HS-27A (cell line): ENCODE measurements around the gene ANAPC10.
A peak's percentile ranks its signal among the peaks of the same experiment; 100 is the strongest.
"Not testable (repeated sequence)": the region's sequence is repeated elsewhere in the genome, so short reads cannot be mapped to it uniquely, and the experiment has no call there.

ENCODE experiments used
- DNase-seq: peaks from one replicate; pipeline ENCODE4 v3.0.0-alpha.2; 2012; ENCODE audit warnings: low read depth, missing footprints

ANAPC10 gene, protein sequence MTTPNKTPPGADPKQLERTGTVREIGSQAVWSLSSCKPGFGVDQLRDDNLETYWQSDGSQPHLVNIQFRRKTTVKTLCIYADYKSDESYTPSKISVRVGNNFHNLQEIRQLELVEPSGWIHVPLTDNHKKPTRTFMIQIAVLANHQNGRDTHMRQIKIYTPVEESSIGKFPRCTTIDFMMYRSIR

GRCh38 chr4:145097821-145098674 is at the start of gene ANAPC10, which contains the start of gene ABCE1:
Gene ANAPC10 (minus strand): TSS chr4:145098196. CDS start chr4:145096099, 2,097 bp downstream.
Gene ABCE1 (plus strand): TSS chr4:145098311. CDS start chr4:145104413, 6,102 bp downstream.
- peak; percentile 97 for DNase-seq

GRCh38 chr4:145136219-145136618 is 38.2 kb upstream of the ANAPC10 start:
- DNase-seq, result not testable (repeated sequence)

DNA sequence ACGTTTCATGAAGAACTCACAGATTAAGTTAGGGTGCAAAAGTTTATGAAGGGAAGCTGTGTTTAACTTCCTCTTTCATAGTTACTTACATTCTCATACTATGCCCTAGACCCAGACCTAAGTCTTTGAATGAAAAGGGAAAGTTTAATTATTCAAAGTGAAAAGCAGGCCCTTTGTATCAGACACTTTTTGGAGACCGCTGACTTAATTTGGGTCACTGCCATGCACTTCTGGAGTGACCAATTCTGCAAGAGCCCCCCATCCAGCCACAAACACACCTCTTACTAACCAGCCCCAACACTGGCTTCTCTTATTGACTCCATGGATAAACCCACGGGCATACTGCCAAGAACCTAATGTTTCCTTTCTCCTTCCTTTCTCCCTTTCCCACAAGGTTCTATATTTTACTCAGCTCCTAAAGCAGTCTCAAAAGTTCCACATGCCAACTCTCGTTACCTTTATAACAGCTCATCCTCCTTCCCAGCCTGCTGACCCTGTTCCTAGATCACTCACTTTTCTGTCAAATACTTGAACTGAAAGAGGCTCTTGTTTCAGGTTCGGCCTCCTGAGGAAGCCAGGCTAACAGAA is 34.6 kb upstream of the ANAPC10 start:
- no peak for DNase-seq

GRCh38 chr4:145131848-145132247 is 33.9 kb upstream of the ANAPC10 start:
- DNase-seq, result no peak

DNA sequence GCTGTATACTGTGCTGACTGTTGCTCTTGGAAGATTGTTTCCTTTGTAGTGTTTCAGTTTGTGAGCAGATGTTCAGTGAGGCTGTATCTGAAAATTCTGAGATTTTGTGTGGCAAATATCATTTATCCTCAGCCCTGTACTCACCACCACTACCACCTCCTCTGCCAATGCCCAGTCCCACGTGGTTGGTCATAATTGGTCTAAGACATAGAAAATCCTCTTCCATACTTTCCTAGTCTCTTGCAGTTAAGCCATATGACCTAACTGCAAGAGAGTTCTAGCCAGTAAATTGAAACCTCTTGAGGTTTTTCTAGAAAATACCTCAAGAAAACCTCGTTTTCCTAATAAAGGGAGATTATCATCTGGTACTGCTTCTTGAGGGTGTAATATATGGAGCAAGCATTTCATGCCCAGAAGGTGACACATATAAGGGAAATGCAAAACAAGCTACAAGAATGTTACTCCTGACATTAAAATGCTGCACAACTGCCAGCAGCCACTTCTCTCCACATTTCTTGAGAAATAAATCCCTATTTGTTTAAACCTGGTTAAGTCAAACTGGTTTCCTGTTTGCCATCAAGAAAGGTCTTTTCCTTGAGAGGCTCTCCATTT is 32.9 kb upstream of the ANAPC10 start:
- DNase-seq, result peak; percentile 58

- DNase-seq, result no peak
These were observed 32.1 kb upstream of the ANAPC10 start for GRCh38 chr4:145130130-145130529.

GRCh38 chr4:145125396-145125795 is 27.4 kb upstream of the ANAPC10 start:
- no peak for DNase-seq

GRCh38 chr4:145108128-145108527 is 10.1 kb upstream of the ANAPC10 start:
- no peak for DNase-seq

DNA sequence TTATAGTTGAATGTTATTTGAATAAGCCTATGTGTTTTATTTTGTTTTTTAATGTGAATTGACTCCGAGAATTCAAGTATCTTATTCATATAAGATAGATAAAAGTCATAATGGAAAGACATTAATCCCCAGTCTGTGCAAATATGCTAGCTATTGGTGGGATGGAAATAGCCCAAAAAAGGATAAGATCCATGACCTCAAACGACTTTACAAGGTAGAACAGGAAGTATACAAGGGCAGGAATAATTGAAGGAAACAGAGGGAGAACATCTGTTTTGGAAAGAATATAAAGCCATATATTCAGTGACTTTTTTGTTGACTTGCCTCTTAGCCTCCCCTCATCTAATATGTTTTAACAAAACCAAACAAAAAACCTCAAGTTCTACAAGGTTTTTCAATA is 9.1 kb upstream of the ANAPC10 start:
- DNase-seq, result no peak

DNA sequence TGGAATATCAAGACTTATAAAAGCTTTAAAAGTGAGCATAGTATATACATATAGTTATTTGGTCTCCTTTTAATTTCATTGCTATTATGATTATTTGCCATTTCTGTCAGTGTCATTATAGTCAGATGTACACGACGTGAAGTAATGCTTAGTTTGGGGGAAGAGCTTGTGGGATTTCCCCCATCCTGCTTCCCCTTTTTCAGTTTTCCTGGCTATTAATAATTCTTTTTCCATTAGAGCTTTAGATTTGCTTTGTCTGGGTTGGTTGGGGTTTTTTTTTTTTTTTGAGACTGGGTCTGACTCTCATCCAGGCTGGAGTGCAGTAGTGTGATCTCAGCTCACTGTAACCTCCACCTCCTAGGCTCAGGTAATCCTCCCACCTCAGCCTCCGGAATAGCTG is 5.5 kb upstream of the ANAPC10 start:
- no peak for DNase-seq

DNA sequence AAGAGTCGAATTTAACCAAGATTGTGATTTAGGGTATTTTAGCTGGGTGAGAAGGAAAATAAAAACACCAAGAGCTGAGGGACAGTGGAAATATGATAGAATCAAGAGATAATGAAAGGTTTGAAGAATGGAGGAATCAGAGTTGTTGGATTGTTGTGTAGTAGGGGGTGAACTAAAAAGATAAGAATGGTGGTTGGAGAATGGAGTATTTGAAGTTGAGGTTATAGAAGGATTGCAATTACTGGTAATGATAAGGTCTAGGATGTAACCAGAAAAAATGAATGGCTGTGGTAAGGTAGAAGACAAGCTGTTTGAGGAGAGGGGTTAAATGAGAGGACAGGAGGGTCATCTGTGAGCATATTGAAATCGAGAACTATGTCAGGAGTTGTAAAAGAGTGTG is 4.6 kb upstream of the ANAPC10 start:
- DNase-seq, result no peak

- no peak for DNase-seq
These were observed 3.1 kb upstream of the ANAPC10 start for GRCh38 chr4:145101091-145101490.

GRCh38 chr4:145099653-145100052 is 1.7 kb upstream of the ANAPC10 start:
- no peak for DNase-seq

DNA sequence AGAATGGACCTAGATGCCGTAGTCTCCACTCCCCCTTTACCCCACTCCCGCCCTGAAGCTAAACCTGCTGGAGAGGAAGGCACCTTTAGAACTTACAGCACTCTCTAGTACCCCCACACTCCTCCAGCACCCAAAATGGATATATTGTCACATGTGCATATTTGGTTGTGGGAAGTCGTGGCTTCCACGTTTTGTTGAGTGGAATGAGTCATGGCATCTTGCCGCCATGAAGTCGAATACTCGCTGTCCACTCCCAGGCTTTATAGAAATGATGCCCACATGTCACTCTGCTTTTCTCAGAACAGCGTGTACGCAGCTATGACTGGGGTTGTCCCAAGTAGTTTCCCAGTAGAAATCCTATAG is 660 bp upstream of the ANAPC10 start:
- peak; percentile 51 for DNase-seq

GRCh38 chr4:145097331-145097820 is 620 bp downstream of the ANAPC10 start:
- no peak for DNase-seq

GRCh38 chr4:145093638-145094037 is 4.4 kb downstream of the ANAPC10 start:
- DNase-seq, result no peak

DNA sequence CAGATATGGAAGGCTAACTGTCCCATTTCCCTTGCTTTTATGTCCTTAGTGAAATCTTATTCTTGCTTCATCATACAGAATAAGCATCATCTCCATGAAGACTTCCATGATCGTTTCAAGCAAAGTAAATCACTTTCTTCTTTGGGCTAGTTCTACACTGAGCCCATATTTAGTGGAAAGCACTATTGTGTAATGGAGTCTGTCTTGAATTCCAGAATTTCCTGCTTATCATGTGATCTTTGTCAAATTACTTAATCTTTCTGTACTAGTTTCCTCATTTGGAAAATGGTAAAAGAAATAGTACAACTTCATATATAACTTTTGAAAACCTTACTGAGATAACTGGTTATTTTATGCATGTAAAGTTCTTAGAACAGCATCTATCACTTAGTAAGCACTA is 7.6 kb downstream of the ANAPC10 start:
- DNase-seq, result no peak

DNA sequence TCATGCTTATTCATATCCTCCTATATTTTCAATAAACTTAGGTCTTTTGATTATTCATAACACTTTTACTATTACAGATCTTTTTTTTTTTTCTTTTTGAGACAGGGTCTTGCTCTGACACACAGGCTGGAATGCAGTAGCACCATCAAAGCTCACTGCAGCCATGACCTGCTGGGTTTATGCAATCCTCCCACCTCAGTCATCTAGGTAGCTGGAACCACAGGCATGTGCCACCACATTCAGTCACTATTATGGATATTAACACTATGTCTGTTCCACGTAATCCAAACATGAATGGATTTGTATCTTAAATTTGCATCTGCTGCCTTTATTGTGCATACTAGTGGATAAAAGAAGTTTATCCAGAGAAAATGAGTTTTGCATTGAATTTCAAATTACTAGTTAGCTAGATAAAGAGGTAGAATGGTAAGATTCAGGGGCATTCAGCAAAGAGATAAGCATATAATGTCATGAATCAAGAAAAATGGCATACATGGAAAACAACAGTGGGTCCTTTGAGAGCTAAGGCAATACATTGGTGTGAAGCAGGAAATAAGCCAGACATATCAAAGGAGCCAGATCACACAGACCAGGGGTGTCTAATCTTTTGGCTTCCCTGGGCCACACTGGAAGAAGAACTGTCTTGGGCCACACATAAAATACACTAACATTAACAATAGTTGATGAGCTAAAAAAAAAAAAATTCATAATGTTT is 13.9 kb downstream of the ANAPC10 start:
- DNase-seq, result no peak

GRCh38 chr4:145081756-145082155 is 16.2 kb downstream of the ANAPC10 start:
- no peak for DNase-seq

DNA sequence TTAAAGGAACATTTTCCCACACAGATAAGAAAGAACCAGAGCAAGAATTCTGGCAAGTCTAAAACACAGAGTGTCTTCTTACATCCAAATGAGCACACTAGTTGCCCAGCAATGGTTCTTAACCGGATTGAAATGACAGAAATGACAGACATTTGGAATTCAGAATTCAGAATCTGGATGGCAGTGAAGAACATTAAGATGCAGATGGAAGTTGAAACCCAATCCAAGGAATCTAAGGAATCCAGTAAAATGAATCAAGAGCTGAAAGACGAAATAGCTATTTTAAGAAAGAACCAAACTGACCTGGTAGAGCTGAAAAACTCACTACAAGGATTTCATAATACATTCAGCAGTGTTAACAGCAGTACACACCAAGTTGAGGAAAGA is 21.5 kb downstream of the ANAPC10 start:
- no peak for DNase-seq

DNA sequence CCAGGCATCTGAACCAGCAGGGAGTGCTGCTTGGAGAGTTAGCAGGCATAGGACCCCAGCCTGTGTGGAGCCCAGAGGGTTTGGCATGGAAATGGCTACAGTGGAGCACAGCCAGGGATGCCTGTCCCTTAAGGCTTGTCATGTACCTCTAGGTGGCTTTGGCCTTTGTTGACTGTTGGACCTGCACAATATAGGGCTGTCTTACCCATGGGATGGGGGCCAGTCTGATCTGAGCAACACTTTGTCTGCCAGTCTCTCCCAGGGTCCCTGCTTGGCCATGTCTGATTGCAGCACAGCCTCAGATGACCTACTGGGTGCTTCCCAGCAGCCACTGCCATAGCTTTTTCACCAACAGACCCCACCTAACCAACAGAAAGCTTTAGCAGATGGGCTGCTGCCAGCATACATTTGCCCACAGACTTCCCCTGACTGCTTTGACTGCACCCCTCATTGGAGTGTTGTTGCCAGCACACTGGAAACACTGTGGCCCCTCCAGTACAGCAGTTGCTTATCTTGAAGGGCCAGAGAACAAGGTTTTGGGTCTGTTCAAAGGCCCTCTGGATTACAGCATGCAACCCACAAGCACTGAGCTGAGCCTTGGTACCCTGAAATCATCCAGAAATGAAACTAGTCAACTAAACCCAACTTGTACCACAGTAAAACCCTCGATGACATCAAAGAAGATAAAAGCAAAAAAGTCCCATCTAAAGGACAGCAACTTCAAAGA is 22.1 kb downstream of the ANAPC10 start:
- DNase-seq, result no peak
